DMS153 (cell line): ENCODE data around the gene NGFR.
A peak's percentile ranks its signal among the peaks of the same experiment; 100 is the strongest.
"Not testable (repeated sequence)": the region's sequence is repeated elsewhere in the genome, so short reads cannot be mapped to it uniquely, and the experiment has no call there.

Experiments
- DNase-seq: peaks from one replicate; lab custom pipeline; 2025; lab: John Stamatoyannopoulos, UW

Gene NGFR

GRCh38 chr17:49496183-49496866 is 1.2 kb downstream of the NGFR start:
- no peak for DNase-seq

GRCh38 chr17:49496867-49497147 is 1.7 kb downstream of the NGFR start:
- DNase-seq, result no peak

- DNase-seq, result peak; percentile 25
Measured at GRCh38 chr17:49497148-49498028, 2.3 kb downstream of the NGFR start.

GRCh38 chr17:49498029-49498615 is 3.0 kb downstream of the NGFR start:
- DNase-seq, result no peak

GRCh38 chr17:49501496-49501895 is 6.4 kb downstream of the NGFR start:
- DNase-seq, result no peak

GRCh38 chr17:49502254-49502653 is 7.2 kb downstream of the NGFR start:
- no peak for DNase-seq

GRCh38 chr17:49502680-49503079 is 7.6 kb downstream of the NGFR start:
- not testable (repeated sequence) for DNase-seq

- no peak for DNase-seq
Measured at GRCh38 chr17:49504369-49504768, 9.3 kb downstream of the NGFR start.

- DNase-seq, result no peak
Measured at GRCh38 chr17:49505854-49506253, 10.8 kb downstream of the NGFR start.

GRCh38 chr17:49506282-49506681 is 11.2 kb downstream of the NGFR start:
- DNase-seq, result no peak

GRCh38 chr17:49508061-49508865 is 13.2 kb downstream of the NGFR start:
- peak; percentile 26 for DNase-seq

GRCh38 chr17:49508866-49509587 is 13.9 kb downstream of the NGFR start:
- DNase-seq, result no peak

- DNase-seq, result no peak
Measured at GRCh38 chr17:49509588-49509917, 14.5 kb downstream of the NGFR start.

- no peak for DNase-seq
Measured at GRCh38 chr17:49510059-49510719, 15.1 kb downstream of the NGFR start.

GRCh38 chr17:49510720-49511110 is 15.6 kb downstream of the NGFR start:
- no peak for DNase-seq

GRCh38 chr17:49511810-49512209 is 16.7 kb downstream of the NGFR start:
- DNase-seq, result no peak

GRCh38 chr17:49512296-49513043 is 17.4 kb downstream of the NGFR start:
- no peak for DNase-seq

- no peak for DNase-seq
Measured at GRCh38 chr17:49513044-49513395, 17.9 kb downstream of the NGFR start.

GRCh38 chr17:49513641-49514040 is 18.5 kb downstream of the NGFR start:
- no peak for DNase-seq

GRCh38 chr17:49514071-49514721 is 19.1 kb downstream of the NGFR start:
- no peak for DNase-seq
